ENCODE measurements around the gene SRRM3. TPM values are rescaled to one million over a fixed set of nuclear protein-coding genes. Genes with fewer than 3 reads are reported as not detected.
"Not testable (repeated sequence)": the region's sequence is repeated elsewhere in the genome, so short reads cannot be mapped to it uniquely, and the experiment has no call there.

Gene SRRM3
- total RNA-seq, 2 donors from 2014 or later, result 1.6 to 4.3 TPM

DNA sequence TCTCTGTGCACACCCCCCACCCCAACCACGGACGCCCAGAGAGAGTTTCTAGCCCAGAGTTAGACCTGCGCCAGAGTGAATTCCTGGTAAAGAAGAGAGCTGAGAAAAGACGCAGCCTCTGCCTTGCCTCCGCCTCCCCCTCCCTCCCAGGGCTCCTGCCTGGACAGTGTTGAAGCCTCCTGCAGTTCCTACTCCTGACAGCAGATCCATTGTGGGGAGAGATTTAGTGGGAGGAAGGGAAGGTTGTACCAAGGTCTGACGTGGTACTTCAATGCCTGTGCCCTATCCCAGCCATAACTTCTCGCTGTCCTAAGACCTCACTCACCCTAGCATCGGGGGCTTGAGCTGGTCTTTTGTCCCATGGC lies 952 bp downstream of the SRRM3 start:
- H3K36me3 ChIP-seq, result no peaks in the 10 kb centered on the region
- H3K4me3 ChIP-seq, result no peak overlapping the region
- no peaks in the 10 kb centered on the region for H3K27me3 ChIP-seq (replicated peaks; ENCODE audit: insufficient read depth)
- ATAC-seq (ENCODE audit: insufficient number of reproducible peaks, low FRiP score, low read depth), result no peak
- TF ChIP-seq, protein P1, sequence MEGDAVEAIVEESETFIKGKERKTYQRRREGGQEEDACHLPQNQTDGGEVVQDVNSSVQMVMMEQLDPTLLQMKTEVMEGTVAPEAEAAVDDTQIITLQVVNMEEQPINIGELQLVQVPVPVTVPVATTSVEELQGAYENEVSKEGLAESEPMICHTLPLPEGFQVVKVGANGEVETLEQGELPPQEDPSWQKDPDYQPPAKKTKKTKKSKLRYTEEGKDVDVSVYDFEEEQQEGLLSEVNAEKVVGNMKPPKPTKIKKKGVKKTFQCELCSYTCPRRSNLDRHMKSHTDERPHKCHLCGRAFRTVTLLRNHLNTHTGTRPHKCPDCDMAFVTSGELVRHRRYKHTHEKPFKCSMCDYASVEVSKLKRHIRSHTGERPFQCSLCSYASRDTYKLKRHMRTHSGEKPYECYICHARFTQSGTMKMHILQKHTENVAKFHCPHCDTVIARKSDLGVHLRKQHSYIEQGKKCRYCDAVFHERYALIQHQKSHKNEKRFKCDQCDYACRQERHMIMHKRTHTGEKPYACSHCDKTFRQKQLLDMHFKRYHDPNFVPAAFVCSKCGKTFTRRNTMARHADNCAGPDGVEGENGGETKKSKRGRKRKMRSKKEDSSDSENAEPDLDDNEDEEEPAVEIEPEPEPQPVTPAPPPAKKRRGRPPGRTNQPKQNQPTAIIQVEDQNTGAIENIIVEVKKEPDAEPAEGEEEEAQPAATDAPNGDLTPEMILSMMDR (IDR thresholded peaks at IDR 0.05), result no peak
- H3K4me1 ChIP-seq (ENCODE audit: control insufficient read depth in 1 of 2, low read depth in 2 of 2), result peaks cover 0 to 4% of the 10 kb centered on the region in 2 donors
- no peak overlapping the region for H3K27ac ChIP-seq
- H3K9me3 ChIP-seq, result no peaks in the 10 kb centered on the region
- DNase-seq (ENCODE audit: low spot score), result no peak

DNA sequence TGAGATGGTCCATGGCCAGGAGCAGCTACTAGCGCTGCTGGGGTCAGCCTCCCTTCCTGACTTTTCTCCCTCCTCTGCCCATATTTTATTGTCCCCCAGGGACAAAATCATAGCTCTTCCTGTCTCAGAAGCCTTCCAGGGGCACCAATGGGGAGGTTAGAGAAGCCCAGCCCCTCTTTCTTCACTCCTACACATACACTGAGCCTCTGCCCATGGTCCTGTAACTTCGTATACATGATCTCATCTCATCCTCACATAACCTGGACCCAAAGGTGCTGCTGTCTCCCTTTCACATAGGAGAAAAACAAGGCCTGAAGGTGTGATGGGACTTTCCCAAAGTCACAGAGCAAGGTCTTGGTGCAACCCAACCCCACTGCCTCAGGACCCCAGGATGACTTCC lies 2.5 kb downstream of the SRRM3 start:
- H3K4me3 ChIP-seq, result no peak overlapping the region
- H3K9me3 ChIP-seq, result no peaks in the 10 kb centered on the region
- H3K27ac ChIP-seq, result no peak overlapping the region
- H3K36me3 ChIP-seq, result no peaks in the 10 kb centered on the region
- ATAC-seq (ENCODE audit: insufficient number of reproducible peaks, low FRiP score, low read depth) (no peak), DNase-seq (ENCODE audit: low spot score) (no peak)
- peaks cover 0 to 4% of the 10 kb centered on the region in 2 donors for H3K4me1 ChIP-seq (ENCODE audit: control insufficient read depth in 1 of 2, low read depth in 2 of 2)
- H3K27me3 ChIP-seq (replicated peaks; ENCODE audit: insufficient read depth), result no peaks in the 10 kb centered on the region
- TF ChIP-seq, protein P1 (IDR thresholded peaks at IDR 0.05), result no peak

DNA sequence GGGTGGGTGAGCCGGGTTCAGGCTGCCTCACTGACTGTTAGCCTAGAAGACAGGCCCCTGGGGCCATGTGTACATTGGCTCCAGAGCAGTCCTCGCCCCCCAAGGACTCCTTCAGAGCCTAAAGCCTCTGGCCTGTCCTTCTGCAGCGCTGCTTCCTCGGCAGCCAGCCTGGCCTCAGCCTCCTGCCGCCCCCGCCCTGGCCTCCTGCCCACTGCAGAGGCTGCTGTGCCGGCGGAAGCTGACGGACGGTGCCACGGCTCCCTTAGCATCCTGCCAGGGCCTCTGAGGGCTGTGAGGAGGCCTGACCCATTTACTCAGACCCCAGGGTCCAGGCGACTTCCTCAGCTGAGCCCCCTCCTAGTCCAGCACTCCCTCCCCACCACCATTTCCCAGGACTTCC lies 4.9 kb downstream of the SRRM3 start:
- H3K36me3 ChIP-seq, result no peaks in the 10 kb centered on the region
- DNase-seq (ENCODE audit: low spot score) (no peak), ATAC-seq (ENCODE audit: insufficient number of reproducible peaks, low FRiP score, low read depth) (no peak)
- peaks cover 0 to 4% of the 10 kb centered on the region in 2 donors for H3K4me1 ChIP-seq (ENCODE audit: control insufficient read depth in 1 of 2, low read depth in 2 of 2)
- TF ChIP-seq, protein P1 (IDR thresholded peaks at IDR 0.05), result no peak
- H3K27me3 ChIP-seq (replicated peaks; ENCODE audit: insufficient read depth), result no peaks in the 10 kb centered on the region
- H3K27ac ChIP-seq, result no peak overlapping the region
- no peak overlapping the region for H3K4me3 ChIP-seq
- no peaks in the 10 kb centered on the region for H3K9me3 ChIP-seq

DNA sequence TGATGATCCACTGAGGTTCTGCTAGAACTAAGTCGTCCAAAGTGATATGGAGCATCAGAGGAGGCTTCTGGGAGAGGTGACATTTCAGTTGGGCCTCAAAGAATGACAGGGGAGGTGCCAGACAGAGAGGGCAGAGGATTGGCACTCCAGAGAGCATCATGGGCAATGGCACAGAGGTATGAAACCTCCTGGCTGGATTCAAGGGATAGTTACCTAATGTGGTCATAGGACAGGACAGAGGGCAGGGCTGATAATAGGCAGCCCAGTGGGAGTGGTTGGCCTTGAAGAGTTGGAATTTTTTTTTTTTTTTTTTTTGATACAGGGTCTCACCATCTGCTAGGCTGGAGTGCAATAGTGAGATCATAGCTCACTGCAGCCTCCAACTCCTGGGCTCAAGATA lies 7.6 kb downstream of the SRRM3 start:
- Histone ChIP-seq H3K27me3 (replicated peaks; ENCODE audit: insufficient read depth) (no peaks in the 10 kb centered on the region), H3K9me3 (no peaks in the 10 kb centered on the region), H3K4me1 (ENCODE audit: control insufficient read depth in 1 of 2, low read depth in 2 of 2) (no peaks in the 10 kb centered on the region), H3K4me3 (no peak overlapping the region), H3K36me3 (no peaks in the 10 kb centered on the region), H3K27ac (no peak overlapping the region)
- DNase-seq (ENCODE audit: low spot score) (no peak), ATAC-seq (ENCODE audit: insufficient number of reproducible peaks, low FRiP score, low read depth) (no peak)
- TF ChIP-seq, protein P1 (IDR thresholded peaks at IDR 0.05), result no peak

DNA sequence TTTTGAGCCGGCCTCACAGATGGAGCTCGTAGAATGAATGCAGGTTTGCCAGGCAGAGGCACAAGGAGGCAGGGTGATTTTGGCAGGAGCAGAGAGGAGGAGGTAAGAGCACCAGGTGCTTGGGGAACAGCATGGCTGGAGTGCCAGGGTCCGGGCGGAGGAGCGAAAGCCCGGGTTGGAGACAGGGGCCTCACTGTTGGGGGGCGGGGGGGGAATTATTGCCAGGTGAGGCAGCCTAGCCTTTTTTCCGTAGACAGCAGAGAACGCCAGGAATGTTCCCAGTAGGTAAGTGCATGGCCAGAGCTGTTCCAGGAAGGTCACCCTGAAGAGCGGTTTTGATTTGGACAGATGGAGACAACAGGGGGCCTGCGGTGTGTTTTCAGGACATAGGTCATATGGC lies 9.5 kb downstream of the SRRM3 start:
- H3K27me3 ChIP-seq (replicated peaks; ENCODE audit: insufficient read depth), result no peaks in the 10 kb centered on the region
- no peak for DNase-seq (ENCODE audit: low spot score)
- no peaks in the 10 kb centered on the region for H3K36me3 ChIP-seq
- TF ChIP-seq, protein P1 (IDR thresholded peaks at IDR 0.05), result no peak
- no peak for ATAC-seq (ENCODE audit: insufficient number of reproducible peaks, low FRiP score, low read depth)
- no peak overlapping the region for H3K4me3 ChIP-seq
- H3K4me1 ChIP-seq (ENCODE audit: control insufficient read depth in 1 of 2, low read depth in 2 of 2), result no peaks in the 10 kb centered on the region
- H3K27ac ChIP-seq, result no peak overlapping the region
- H3K9me3 ChIP-seq, result no peaks in the 10 kb centered on the region

DNA sequence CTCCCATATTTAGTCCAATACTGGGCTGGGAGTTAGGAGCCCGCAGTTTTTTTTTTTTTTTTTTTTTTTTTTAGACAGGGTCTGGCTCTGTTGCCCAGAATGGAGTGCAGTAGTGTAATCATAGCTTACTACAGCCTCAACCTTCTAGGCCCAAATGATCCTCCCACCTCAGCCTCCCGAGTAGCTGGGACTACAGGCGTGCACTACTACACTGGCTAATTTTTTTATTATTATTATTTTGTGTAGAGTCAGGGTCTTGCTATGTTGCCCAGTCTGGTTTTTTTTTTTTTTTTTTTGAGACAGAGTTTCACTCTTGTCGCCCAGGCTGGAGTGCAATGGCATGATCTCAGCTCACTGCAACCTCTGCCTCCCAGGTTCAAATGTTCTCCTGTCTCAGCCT lies 13.7 kb downstream of the SRRM3 start:
- H3K36me3 ChIP-seq; H3K27ac ChIP-seq; ATAC-seq (ENCODE audit: insufficient number of reproducible peaks, low FRiP score, low read depth); H3K9me3 ChIP-seq; H3K4me1 ChIP-seq (ENCODE audit: control insufficient read depth in 1 of 2, low read depth in 2 of 2); DNase-seq (ENCODE audit: low spot score); H3K4me3 ChIP-seq; H3K27me3 ChIP-seq (replicated peaks; ENCODE audit: insufficient read depth): not testable (repeated sequence)

Data from thoracic aorta (tissue), 2 donors.